Right lobe of liver (tissue), 6 donors: ENCODE measurements around the gene SULT1B1. TPM values are rescaled to one million over a fixed set of nuclear protein-coding genes. Genes with fewer than 3 reads are reported as not detected.
A peak's percentile ranks its signal among the peaks of the same experiment; 100 is the strongest.

Experiments used
- ATAC-seq, 4 donors: fragments of 200-7000 bp; cut with Tn5 transposase; one replicate each; pipeline ENCODE4 v1.9.1; 2020; ENCODE audit warnings: mild to moderate bottlenecking in 4 of 4, moderate library complexity in 4 of 4
- DNase-seq, 3 donors: peaks; one replicate each; pipeline ENCODE4 v3.0.0-alpha.2; 2020
- H3K27ac ChIP-seq, 3 donors: fragments of 200-600 bp; one replicate each; pipeline ENCODE4 v1.8.0; 2022
- H3K27me3 ChIP-seq, 2 donors: fragments of 200-600 bp; one replicate each; pipeline ENCODE4 v1.8.0; 2022
- H3K36me3 ChIP-seq, 4 donors: fragments of 200-600 bp; sonication (generic) in 1 of 4; one replicate each; pipeline versions ENCODE4 v1.5.1 to v1.8.0; 2017 to 2022; ENCODE audit warnings: control low read depth in 1 of 4
- H3K4me1 ChIP-seq, 4 donors: fragments of 200-600 bp; sonication (generic) in 1 of 4; one replicate each; pipeline versions ENCODE4 v1.5.1 to v1.8.0; 2017 to 2022; ENCODE audit warnings: control low read depth in 1 of 4
- H3K4me3 ChIP-seq, 3 donors: fragments of 200-600 bp; one replicate each; pipeline ENCODE4 v1.8.0; 2022
- H3K9me3 ChIP-seq, 4 donors: fragments of 200-600 bp; sonication (generic) in 1 of 4; one replicate each; pipeline versions ENCODE4 v1.5.1 to v1.8.0; 2017 to 2022; ENCODE audit warnings: control low read depth in 1 of 4
- CTCF ChIP-seq, 4 donors: fragments of 200-600 bp in 3 of 4; fragments of 450-650 bp in 1 of 4; IDR thresholded peaks; one replicate each; pipeline versions ENCODE4 v1.5.1 to v1.8.0; 2016 to 2022; ENCODE audit warnings: antibody characterized with exemption in 4 of 4, mild to moderate bottlenecking in 2 of 4
- POLR2A ChIP-seq: fragments of 450-650 bp; IDR thresholded peaks from one replicate; pipeline ENCODE4 v1.6.1; 2017; ENCODE audit warnings: antibody characterized with exemption, mild to moderate bottlenecking
- WGBS: methylation state at CpG from one replicate; pipeline ENCODE4 v1.1.6; 2018; ENCODE audit warnings: low coverage, low lambda C conversion rate; ENCODE audit not compliant: insufficient coverage; ENCODE audit errors: missing lambda C conversion rate; 5-methylcytosine and 5-hydroxymethylcytosine counted together
- intact Hi-C, 2 donors: fragments of 100-400 bp; cut with DNase I; formaldehyde crosslinking; loops; one replicate each; pipeline versions ENCODE4 v1.11.2 to v1.14.1; 2022
- total RNA-seq, 6 experiments: library from RNA; depleted of rRNA in 2 of 6; stranded (reverse); fragments of >200 nt in 2 of 6; fragmentation: NEBNext Ultra II Directional in 3 of 6; extraction: Animal tissue kit (Norgen Biotek cat#: 25700) in 3 of 6; gene quantifications; one replicate each; pipeline versions ENCODE4 v1.1.0 to v1.2.4, GENCODE V29; 2016 to 2023
- donor health status: DM: no; HTN: yes; CAD: no.
- donor health status: DM: no; HTN: no; CAD: no.
- donor health status: DM: no; HTN: no; CAD: no.
- donor health status: DM: no; HTN: yes; CAD: no.
- donor health status: DM: no; HTN: yes; CAD: no.

SULT1B1 gene
- total RNA-seq, 6 experiments from 2014 or later, result 10.0 to 66.3 (median 31.4) TPM

- Histone ChIP-seq H3K27me3 (no peaks in the 10 kb centered on the region), H3K36me3 (no peaks in the 10 kb centered on the region), H3K4me1 (peaks cover 0 to 16% (median 4%) of the 10 kb centered on the region in 4 donors), H3K27ac (peak overlapping the region; percentile 40 to 61 (median 53)), H3K4me3 (no peak overlapping the region), H3K9me3 (no peaks in the 10 kb centered on the region)
- TF ChIP-seq CTCF (IDR thresholded peaks at IDR 0.05) (no peak), POLR2A (no peak)
- no peak for DNase-seq
- WGBS, result 36% methylated on average over 1 of the region's 1 CpG
- intact Hi-C loops, result no loop called here
- peak in 1 of 4 donors; percentile 32 for ATAC-seq
Observed at GRCh38 chr4:69727426-69727825, 33.0 kb downstream of the SULT1B1 start.

DNA sequence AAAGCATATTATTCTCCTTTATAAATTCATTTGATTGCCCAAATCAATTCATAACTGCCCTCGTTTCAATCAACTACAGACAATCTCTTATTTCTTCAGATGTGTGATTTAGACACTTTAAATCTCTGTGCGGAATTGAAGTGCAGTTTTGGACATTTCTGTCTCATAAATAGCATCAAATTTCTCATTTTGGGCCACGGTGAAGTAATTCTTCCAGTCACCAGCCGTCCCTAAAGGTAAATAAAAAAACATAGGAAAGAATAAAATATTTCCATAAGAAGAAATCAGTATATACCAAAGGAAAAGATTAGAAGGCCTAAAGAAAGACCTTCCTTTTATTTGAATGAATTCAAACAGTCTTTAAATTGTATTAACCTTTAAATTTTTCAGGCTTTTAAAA, 33.4 kb downstream of the SULT1B1 start:
- no peaks in the 10 kb centered on the region for H3K36me3 ChIP-seq
- peak overlapping the region; percentile 40 to 61 (median 53) for H3K27ac ChIP-seq
- 79% methylated on average over 4 of the region's 4 CpGs for WGBS
- DNase-seq (no peak), ATAC-seq (peak in 1 of 4 donors; percentile 11)
- intact Hi-C loops, result no loop called here
- no peaks in the 10 kb centered on the region for H3K9me3 ChIP-seq
- peaks cover 0 to 16% (median 4%) of the 10 kb centered on the region in 4 donors for H3K4me1 ChIP-seq
- H3K27me3 ChIP-seq, result no peaks in the 10 kb centered on the region
- no peak for TF ChIP-seq CTCF (IDR thresholded peaks at IDR 0.05)
- TF ChIP-seq POLR2A, result no peak
- H3K4me3 ChIP-seq, result no peak overlapping the region

- Histone ChIP-seq H3K4me1 (peaks cover 0 to 17% (median 0%) of the 10 kb centered on the region in 4 donors), H3K36me3 (no peaks in the 10 kb centered on the region), H3K27ac (peak overlapping the region in 1 of 3 donors; percentile 0), H3K27me3 (no peaks in the 10 kb centered on the region), H3K9me3 (no peaks in the 10 kb centered on the region), H3K4me3 (no peak overlapping the region)
- WGBS, result 48% methylated on average over 4 of the region's 4 CpGs
- DNase-seq, result no peak
- TF ChIP-seq POLR2A (no peak), CTCF (IDR thresholded peaks at IDR 0.05) (no peak)
- intact Hi-C loops, result no loop called here
- peak in 2 of 4 donors; percentile 18 to 41 for ATAC-seq
Observed at GRCh38 chr4:69718396-69719271, 41.8 kb downstream of the SULT1B1 start.

DNA sequence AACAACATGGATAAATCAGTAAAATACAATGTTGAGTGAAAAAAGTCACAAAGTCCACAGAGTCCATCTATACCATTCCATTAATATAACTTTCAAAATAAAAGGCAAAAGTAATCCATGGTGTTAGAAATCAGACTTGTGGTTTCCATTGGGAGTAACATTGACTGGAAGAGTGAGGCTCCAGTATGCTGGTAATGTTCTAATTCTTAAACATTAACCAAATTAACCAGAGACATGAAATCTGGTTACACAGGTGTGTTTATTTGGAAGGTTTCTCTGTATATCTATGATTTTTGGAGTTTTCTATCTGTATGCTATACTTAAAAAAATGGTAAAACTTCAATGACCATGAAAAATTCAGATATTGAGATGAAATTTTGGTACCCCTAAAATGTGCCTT, 42.6 kb downstream of the SULT1B1 start:
- Histone ChIP-seq H3K4me3 (no peak overlapping the region), H3K4me1 (peaks cover 0 to 22% (median 0%) of the 10 kb centered on the region in 4 donors), H3K36me3 (no peaks in the 10 kb centered on the region), H3K27me3 (no peaks in the 10 kb centered on the region), H3K9me3 (no peaks in the 10 kb centered on the region), H3K27ac (peak overlapping the region in 1 of 3 donors; percentile 0)
- DNase-seq (no peak), ATAC-seq (peak; percentile 42 to 56 (median 48))
- TF ChIP-seq POLR2A (no peak), CTCF (IDR thresholded peaks at IDR 0.05) (no peak)
- intact Hi-C loops, result no loop called here
